ENCODE measurements around the gene PGM5.
A peak's percentile ranks its signal among the peaks of the same experiment; 100 is the strongest.

The PGM5 gene

DNA sequence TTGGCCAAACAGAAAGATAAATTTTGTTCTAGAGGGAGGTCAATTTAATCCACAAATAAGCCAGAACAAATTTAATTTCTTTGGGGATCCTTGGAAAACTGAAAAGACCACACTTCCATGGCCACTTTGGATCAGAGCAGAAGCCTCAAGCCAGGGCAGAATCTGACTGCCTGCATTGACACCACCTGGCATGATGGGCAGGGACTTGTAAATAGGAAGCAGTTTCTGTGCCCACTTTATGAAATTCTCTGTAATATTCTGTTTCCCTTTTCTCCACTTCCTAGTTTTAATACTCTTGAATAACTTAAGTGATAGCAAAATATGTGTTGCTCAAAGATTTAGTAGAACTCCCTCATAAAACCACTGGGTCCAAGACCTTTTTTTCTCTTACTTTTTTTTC lies 191.0 kb downstream of the PGM5 start:
- DNase-seq (ENCODE audit: low read depth) = peak; percentile 24
- TF ChIP-seq, protein P1, sequence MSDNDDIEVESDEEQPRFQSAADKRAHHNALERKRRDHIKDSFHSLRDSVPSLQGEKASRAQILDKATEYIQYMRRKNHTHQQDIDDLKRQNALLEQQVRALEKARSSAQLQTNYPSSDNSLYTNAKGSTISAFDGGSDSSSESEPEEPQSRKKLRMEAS (IDR thresholded peaks at IDR 0.05; ENCODE audit: low read depth, low read length) = no peak
- TF ChIP-seq MYC (IDR thresholded peaks at IDR 0.05; ENCODE audit: low read depth, low read length) (no peak), POLR2A (IDR thresholded peaks at IDR 0.05; ENCODE audit: extremely low read depth, insufficient read length) (no peak)
- TF ChIP-seq, protein P2, sequence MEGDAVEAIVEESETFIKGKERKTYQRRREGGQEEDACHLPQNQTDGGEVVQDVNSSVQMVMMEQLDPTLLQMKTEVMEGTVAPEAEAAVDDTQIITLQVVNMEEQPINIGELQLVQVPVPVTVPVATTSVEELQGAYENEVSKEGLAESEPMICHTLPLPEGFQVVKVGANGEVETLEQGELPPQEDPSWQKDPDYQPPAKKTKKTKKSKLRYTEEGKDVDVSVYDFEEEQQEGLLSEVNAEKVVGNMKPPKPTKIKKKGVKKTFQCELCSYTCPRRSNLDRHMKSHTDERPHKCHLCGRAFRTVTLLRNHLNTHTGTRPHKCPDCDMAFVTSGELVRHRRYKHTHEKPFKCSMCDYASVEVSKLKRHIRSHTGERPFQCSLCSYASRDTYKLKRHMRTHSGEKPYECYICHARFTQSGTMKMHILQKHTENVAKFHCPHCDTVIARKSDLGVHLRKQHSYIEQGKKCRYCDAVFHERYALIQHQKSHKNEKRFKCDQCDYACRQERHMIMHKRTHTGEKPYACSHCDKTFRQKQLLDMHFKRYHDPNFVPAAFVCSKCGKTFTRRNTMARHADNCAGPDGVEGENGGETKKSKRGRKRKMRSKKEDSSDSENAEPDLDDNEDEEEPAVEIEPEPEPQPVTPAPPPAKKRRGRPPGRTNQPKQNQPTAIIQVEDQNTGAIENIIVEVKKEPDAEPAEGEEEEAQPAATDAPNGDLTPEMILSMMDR (IDR thresholded peaks at IDR 0.05; ENCODE audit: low read depth, low read length) = no peak
- no peak overlapping the region for H3K4me3 ChIP-seq (ENCODE audit: low read depth, low read length)

DNA sequence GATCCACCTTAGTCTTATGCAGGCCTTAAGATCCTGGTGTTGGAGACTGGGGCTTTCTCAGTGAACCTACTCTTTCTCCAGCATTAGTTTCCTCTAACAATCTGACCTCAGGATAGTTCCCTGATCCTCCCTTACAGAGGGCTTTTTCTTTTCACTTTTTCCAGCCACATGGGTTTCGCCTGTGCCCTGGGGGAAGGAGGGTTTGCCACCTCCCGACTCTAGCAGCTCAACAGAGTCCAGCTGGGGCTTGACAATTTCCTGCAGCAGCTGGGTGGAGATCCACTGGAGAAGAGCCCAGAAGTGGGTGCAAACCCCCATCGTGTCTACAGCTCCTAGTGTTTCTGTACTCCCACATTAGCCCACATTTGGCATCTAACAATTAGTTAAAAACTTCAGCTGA lies 191.8 kb downstream of the PGM5 start:
- TF ChIP-seq POLR2A (IDR thresholded peaks at IDR 0.05; ENCODE audit: extremely low read depth, insufficient read length) = no peak
- TF ChIP-seq MYC (IDR thresholded peaks at IDR 0.05; ENCODE audit: low read depth, low read length) = no peak
- TF ChIP-seq, protein P1 (IDR thresholded peaks at IDR 0.05; ENCODE audit: low read depth, low read length) = no peak
- TF ChIP-seq, protein P2 (IDR thresholded peaks at IDR 0.05; ENCODE audit: low read depth, low read length) = no peak
- no peak for DNase-seq (ENCODE audit: low read depth)
- no peak overlapping the region for H3K4me3 ChIP-seq (ENCODE audit: low read depth, low read length)

DNA sequence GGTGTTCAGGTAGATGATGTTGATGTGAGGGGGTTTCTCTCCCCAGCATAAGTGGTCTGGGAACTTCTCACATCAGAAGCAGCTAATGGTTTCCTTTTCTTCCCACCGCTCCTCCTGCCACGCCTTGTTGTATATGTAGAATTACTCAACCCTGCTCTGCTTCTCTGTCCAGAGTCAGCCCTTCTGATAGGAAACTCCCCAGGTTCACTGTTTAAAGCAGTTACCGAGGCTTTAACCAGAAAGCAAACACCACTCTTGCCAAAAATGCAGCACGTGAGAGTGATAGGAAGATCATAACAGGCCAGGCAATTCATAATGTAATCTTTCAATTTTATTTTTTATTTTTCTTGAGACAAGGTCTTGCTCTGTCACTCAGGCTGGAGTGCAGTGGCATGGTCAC lies 194.8 kb downstream of the PGM5 start:
- no peak overlapping the region for H3K4me3 ChIP-seq (ENCODE audit: low read depth, low read length)
- no peak for DNase-seq (ENCODE audit: low read depth)
- TF ChIP-seq MYC (IDR thresholded peaks at IDR 0.05; ENCODE audit: low read depth, low read length) (no peak), POLR2A (IDR thresholded peaks at IDR 0.05; ENCODE audit: extremely low read depth, insufficient read length) (no peak)
- TF ChIP-seq, protein P2 (IDR thresholded peaks at IDR 0.05; ENCODE audit: low read depth, low read length) = no peak
- TF ChIP-seq, protein P1 (IDR thresholded peaks at IDR 0.05; ENCODE audit: low read depth, low read length) = no peak

DNA sequence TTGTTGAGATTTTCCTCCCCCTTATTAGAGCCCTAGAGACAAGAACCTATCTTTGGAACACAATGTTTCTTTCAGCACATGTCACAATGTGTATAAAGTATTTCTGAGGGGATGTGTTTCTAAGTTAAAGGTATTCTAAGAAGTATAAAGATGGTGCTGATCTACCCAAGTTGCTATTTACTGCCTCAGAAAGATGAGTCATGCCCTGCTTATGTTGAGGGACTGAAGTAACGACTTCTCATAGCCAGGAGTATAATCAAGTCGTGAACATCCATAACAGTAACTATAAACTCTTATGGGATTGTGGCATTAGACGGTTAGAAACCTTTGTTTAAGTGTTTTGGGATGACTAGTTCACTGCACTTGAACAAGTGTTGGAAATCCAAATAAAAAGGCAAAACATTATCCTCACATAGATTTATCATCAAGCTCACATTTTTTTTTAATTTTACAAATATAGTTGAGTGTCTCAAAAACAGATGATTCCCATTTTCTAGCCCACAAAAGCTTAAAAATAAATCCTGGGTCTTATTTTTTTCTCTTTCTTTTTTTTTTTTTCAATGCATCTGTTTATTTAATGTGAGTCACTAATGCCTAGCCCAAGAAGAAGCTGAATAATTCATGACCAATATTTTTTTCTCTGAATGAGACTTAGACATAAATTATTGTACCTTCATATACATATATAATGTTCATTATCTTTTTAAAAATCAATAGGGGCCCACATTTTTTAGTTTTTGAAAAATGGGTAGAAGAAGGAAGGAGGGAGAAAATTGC lies 196.5 kb downstream of the PGM5 start:
- DNase-seq (ENCODE audit: low read depth) = no peak
- TF ChIP-seq, protein P2 (IDR thresholded peaks at IDR 0.05; ENCODE audit: low read depth, low read length) = no peak
- TF ChIP-seq MYC (IDR thresholded peaks at IDR 0.05; ENCODE audit: low read depth, low read length) (no peak), POLR2A (IDR thresholded peaks at IDR 0.05; ENCODE audit: extremely low read depth, insufficient read length) (no peak)
- TF ChIP-seq, protein P1 (IDR thresholded peaks at IDR 0.05; ENCODE audit: low read depth, low read length) = no peak

DNA sequence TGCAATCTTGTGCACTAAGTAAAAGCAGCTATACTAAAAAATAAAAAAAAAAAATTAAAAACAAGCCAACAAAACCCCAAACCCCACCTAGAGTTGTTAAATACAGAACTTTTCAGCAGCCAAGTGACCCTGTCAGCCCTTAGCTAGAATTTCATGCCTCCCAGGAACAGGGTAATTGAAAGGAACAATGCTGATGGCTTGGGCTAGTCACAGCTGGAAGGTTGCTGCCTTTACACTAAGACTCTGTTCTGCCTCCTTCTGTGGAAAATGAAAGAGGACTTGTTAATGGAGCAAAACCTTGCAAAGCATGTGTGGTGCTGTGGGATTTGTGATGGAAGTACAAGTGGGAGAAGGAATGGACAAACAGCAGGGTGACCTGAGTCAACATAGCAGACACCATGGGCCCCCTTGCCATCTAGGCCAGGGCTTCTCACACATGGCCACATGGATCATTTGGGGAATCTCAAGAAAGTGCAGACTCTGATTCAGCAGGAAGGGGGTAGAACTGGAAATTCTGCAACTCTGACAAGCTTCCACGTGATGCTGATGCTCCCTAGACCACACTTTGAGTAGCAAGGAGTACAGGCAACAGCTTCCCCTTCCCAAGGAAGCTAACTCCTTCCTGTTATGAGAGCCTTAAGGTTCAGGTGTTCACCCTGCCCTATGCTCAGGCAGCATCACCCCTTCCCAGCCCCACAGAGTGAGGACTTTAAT lies 199.2 kb downstream of the PGM5 start:
- TF ChIP-seq MYC (IDR thresholded peaks at IDR 0.05; ENCODE audit: low read depth, low read length) (no peak), POLR2A (IDR thresholded peaks at IDR 0.05; ENCODE audit: extremely low read depth, insufficient read length) (no peak)
- TF ChIP-seq, protein P2 (IDR thresholded peaks at IDR 0.05; ENCODE audit: low read depth, low read length) = no peak
- TF ChIP-seq, protein P1 (IDR thresholded peaks at IDR 0.05; ENCODE audit: low read depth, low read length) = no peak
- DNase-seq (ENCODE audit: low read depth) = no peak
- no peak overlapping the region for H3K4me3 ChIP-seq (ENCODE audit: low read depth, low read length)

More for the DNA sequence above, 196.5 kb downstream of the PGM5 start:
- no peak overlapping the region for H3K4me3 ChIP-seq (ENCODE audit: low read depth, low read length)
